ENCODE data around the gene TAX1BP3. TPM values are rescaled to one million over a fixed set of nuclear protein-coding genes. Genes with fewer than 3 reads are reported as not detected.

Gene TAX1BP3
- polyA plus RNA-seq, 1 experiment = 207 TPM

GRCh38 chr17:3691617-3692067 is 23.3 kb upstream of the TAX1BP3 start:
- H3K36me3 ChIP-seq (ENCODE audit: control insufficient read depth, insufficient read depth, low read length) = no peaks in the 10 kb centered on the region
- CTCF ChIA-PET = interaction anchor here (1.0 kb wide), 1 partner anchor 9 kb away, joined by 4 read pairs; no protein-coding TSS in a partner anchor
- no peak for DNase-seq (ENCODE audit: low read depth)
- TF ChIP-seq, protein P1, sequence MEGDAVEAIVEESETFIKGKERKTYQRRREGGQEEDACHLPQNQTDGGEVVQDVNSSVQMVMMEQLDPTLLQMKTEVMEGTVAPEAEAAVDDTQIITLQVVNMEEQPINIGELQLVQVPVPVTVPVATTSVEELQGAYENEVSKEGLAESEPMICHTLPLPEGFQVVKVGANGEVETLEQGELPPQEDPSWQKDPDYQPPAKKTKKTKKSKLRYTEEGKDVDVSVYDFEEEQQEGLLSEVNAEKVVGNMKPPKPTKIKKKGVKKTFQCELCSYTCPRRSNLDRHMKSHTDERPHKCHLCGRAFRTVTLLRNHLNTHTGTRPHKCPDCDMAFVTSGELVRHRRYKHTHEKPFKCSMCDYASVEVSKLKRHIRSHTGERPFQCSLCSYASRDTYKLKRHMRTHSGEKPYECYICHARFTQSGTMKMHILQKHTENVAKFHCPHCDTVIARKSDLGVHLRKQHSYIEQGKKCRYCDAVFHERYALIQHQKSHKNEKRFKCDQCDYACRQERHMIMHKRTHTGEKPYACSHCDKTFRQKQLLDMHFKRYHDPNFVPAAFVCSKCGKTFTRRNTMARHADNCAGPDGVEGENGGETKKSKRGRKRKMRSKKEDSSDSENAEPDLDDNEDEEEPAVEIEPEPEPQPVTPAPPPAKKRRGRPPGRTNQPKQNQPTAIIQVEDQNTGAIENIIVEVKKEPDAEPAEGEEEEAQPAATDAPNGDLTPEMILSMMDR (IDR thresholded peaks at IDR 0.05; ENCODE audit: insufficient read depth, low read depth, low read length) = no peak
- POLR2A ChIA-PET = no interaction called here
- no peaks in the 10 kb centered on the region for H3K27me3 ChIP-seq (ENCODE audit: control insufficient read depth, insufficient read depth, low read length)
- H3K4me3 ChIP-seq (ENCODE audit: low read depth, low read length) = no peak overlapping the region

- no peak for DNase-seq (ENCODE audit: low read depth)
- no peaks in the 10 kb centered on the region for H3K36me3 ChIP-seq (ENCODE audit: control insufficient read depth, insufficient read depth, low read length)
- TF ChIP-seq, protein P1 (IDR thresholded peaks at IDR 0.05; ENCODE audit: insufficient read depth, low read depth, low read length) = no peak
- no peaks in the 10 kb centered on the region for H3K27me3 ChIP-seq (ENCODE audit: control insufficient read depth, insufficient read depth, low read length)
- no peak overlapping the region for H3K4me3 ChIP-seq (ENCODE audit: low read depth, low read length)
- CTCF ChIA-PET = no interaction called here
- POLR2A ChIA-PET = no interaction called here
These were observed 21.8 kb upstream of the TAX1BP3 start for GRCh38 chr17:3690094-3690715.

DNA sequence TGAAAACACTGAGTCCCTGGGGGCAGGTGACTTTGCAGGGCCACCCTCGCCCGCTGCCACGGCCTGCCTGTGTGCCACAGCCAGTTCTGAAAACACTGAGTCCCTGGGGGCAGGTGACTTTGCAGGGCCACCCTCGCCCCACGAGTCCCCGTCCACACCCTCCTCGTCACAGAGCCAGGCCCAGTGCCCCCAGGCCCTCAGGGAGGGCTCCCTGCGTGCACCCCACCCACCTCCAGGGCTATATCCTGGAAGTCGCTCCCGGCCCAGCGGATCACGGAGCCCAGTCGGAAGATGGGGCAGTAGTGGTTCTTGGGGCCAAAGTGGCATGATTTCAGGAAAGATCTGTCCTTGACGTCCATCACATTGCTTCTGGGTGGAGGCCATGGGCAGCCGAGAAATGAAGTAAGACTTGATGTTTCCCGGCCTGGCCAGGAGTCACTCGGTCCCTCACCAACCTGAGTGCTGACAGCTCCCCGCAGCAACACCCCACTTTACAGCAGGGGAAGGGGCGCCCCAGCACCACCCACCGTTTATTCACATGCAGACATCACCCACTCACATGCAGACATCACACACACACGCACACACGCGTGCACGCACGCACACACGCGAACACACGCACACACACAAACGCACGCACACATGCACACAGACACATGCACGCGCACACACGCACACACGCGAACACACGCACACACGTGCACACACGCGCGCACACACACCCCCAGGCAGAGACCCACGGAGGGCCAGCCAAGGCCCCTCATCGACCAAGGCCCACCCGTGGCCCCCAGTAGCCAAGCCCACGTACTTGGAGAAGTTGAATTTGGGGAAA is 21.1 kb upstream of the TAX1BP3 start:
- Histone ChIP-seq H3K27me3 (ENCODE audit: control insufficient read depth, insufficient read depth, low read length) (no peaks in the 10 kb centered on the region), H3K36me3 (ENCODE audit: control insufficient read depth, insufficient read depth, low read length) (no peaks in the 10 kb centered on the region), H3K4me3 (ENCODE audit: low read depth, low read length) (no peak overlapping the region)
- POLR2A ChIA-PET = no interaction called here
- TF ChIP-seq, protein P1 (IDR thresholded peaks at IDR 0.05; ENCODE audit: insufficient read depth, low read depth, low read length) = no peak
- CTCF ChIA-PET = no interaction called here
- no peak for DNase-seq (ENCODE audit: low read depth)

DNA sequence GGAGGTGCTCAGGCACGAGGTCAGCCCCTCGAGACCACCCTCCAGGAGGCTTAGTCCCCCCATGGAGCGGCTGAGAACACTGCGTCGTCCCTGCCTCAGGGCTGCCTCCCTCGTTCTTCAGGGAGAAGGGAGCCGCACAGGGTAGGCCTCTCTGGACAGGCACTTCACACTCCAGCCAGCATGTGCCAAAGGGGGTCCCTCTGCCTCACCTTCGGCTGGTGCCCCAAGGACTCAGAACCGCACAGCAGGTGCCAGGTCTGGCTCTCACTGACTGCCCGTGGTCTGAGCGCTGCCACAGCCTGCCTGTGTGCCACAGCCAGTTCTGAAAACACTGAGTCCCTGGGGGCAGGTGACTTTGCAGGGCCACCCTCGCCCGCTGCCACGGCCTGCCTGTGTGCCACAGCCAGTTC is 20.5 kb upstream of the TAX1BP3 start:
- H3K36me3 ChIP-seq (ENCODE audit: control insufficient read depth, insufficient read depth, low read length) = no peaks in the 10 kb centered on the region
- POLR2A ChIA-PET = no interaction called here
- CTCF ChIA-PET = no interaction called here
- H3K27me3 ChIP-seq (ENCODE audit: control insufficient read depth, insufficient read depth, low read length) = no peaks in the 10 kb centered on the region
- TF ChIP-seq, protein P1 (IDR thresholded peaks at IDR 0.05; ENCODE audit: insufficient read depth, low read depth, low read length) = no peak
- no peak overlapping the region for H3K4me3 ChIP-seq (ENCODE audit: low read depth, low read length)
- no peak for DNase-seq (ENCODE audit: low read depth)

DNA sequence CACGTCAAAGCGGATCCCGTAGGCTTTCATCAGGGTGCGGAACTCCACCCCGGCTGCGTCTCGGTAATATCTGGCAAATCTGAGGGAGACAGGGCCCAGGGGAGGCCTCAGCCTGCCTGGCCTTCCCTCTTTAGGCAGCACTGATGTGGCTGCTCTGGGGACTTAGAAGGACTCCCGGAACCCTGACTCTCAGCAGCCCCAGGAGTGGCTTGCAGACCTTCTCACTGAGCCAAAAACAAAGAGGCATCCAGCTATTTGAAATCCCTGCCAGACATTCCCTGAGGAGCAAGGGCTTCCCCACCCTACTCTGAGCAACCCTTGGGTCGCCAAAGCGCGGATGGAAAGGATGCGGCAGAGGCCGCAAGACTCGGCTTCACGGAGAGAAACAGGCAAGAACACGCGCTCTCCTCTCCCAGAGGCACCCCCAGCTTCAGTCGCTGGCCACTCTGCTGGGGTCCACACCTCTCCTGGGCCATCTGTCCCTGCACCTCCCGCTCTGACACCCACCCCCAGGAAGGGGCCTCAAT is 19.7 kb upstream of the TAX1BP3 start:
- CTCF ChIA-PET = no interaction called here
- Histone ChIP-seq H3K27me3 (ENCODE audit: control insufficient read depth, insufficient read depth, low read length) (no peaks in the 10 kb centered on the region), H3K4me3 (ENCODE audit: low read depth, low read length) (no peak overlapping the region), H3K36me3 (ENCODE audit: control insufficient read depth, insufficient read depth, low read length) (no peaks in the 10 kb centered on the region)
- DNase-seq (ENCODE audit: low read depth) = no peak
- TF ChIP-seq, protein P1 (IDR thresholded peaks at IDR 0.05; ENCODE audit: insufficient read depth, low read depth, low read length) = no peak
- POLR2A ChIA-PET = no interaction called here

Data from BJ (cell line).